Muscle layer of colon (tissue), 2 donors: ENCODE data around the gene SAMD14.

Experiments
- H3K27ac ChIP-seq: one replicate; pipeline ENCODE4 v1.7.0; 2013; ENCODE audit warnings: low read depth, mild to moderate bottlenecking, low read length, moderate library complexity
- H3K27me3 ChIP-seq, 2 donors: one replicate each; pipeline ENCODE4 v1.7.0; 2013; ENCODE audit warnings: low read length in 2 of 2, mild to moderate bottlenecking in 2 of 2; ENCODE audit not compliant: insufficient read depth in 2 of 2, control insufficient read depth in 1 of 2
- H3K36me3 ChIP-seq: one replicate; pipeline ENCODE4 v1.7.0; 2013; ENCODE audit warnings: mild to moderate bottlenecking, low read length; ENCODE audit not compliant: insufficient read depth
- H3K4me1 ChIP-seq: one replicate; pipeline ENCODE4 v1.7.0; 2013; ENCODE audit warnings: mild to moderate bottlenecking, low read length; ENCODE audit not compliant: insufficient read depth
- H3K4me3 ChIP-seq, 2 donors: one replicate each; pipeline ENCODE4 v1.7.0; 2013; ENCODE audit warnings: low read length in 2 of 2, low read depth in 1 of 2, mild to moderate bottlenecking in 1 of 2, moderate library complexity in 1 of 2
- H3K9ac ChIP-seq: one replicate; pipeline ENCODE4 v1.7.0; 2013; ENCODE audit warnings: low read length
- H3K9me3 ChIP-seq: one replicate; pipeline ENCODE4 v1.7.0; 2013; ENCODE audit warnings: mild to moderate bottlenecking, low read length
- donor health status: abdominal sarcoma.
- donor health status: Adenocarcinoma of cecum.

Gene SAMD14

DNA sequence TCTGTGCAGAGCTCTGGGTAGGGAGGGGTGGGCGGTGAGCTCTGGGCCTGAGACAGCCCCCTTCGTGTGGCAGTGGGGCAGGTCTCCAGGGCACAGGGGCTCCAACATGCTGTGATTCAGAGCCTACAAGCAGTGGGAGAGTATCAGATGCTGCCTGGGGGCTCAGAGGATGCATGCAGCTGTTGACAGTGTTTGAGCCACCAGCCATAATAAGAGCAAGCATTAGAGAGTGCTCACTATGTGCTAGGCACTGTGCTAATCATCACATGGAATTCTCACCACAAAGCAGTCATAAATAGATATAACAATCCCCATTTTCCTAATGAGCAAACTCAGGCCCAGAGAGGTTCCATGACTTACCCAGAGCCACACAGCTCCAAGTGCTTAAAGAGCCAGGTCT, 26.7 kb downstream of the SAMD14 start:
- H3K4me1 ChIP-seq, result peaks cover 42% of the 10 kb centered on the region
- H3K4me3 ChIP-seq, result no peak overlapping the region
- H3K27ac ChIP-seq, result no peak overlapping the region
- H3K36me3 ChIP-seq, result peaks cover 64% of the 10 kb centered on the region
- H3K9ac ChIP-seq, result no peak overlapping the region
- H3K9me3 ChIP-seq, result no peaks in the 10 kb centered on the region
- H3K27me3 ChIP-seq, result no peaks in the 10 kb centered on the region

DNA sequence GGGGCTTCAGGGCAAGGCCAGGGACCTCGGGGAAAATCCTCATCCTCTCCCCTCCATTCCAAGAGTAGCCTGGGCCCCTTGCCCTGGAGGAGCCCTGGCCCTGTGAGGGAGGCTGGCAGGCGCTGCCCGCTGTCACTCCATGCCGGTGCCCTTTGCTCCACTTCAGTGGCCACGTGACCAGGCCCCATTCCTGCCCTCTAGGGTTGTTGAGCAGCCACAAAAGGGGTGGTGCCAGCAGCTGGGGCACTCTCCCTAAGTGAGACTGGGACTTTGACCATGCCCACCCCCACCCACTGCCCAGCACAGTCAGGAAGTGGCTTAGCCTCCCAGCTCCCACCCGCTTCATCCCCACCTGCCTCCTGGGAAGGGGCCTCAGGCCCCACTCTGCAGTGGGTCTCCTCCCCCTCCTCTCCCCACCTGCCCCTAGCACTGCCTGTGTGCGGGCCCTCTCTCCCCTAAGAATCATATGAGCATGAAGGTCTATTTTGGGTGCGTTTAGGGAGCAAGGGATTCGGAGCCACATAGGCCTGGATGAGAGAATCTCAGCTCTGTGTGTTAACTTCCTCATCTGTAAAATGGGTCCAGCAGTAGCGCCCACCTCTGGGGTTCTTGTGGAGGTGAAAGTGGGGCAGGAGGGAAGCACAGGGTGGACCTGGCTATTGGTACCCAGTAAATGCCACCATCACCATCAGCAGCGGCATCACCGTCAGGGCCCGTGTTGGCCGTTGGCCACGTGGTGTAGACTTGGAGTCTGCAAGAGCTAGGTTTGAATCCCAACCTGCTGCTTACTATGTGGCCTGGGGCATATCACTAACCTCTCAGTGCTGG, 27.6 kb downstream of the SAMD14 start:
- Histone ChIP-seq H3K4me1 (peaks cover 42% of the 10 kb centered on the region), H3K9me3 (no peaks in the 10 kb centered on the region), H3K27ac (peak overlapping the region; percentile 89), H3K9ac (peak overlapping the region; percentile 11), H3K4me3 (peak overlapping the region in 1 of 2 donors; percentile 1), H3K27me3 (no peaks in the 10 kb centered on the region), H3K36me3 (peaks cover 62% of the 10 kb centered on the region)

DNA sequence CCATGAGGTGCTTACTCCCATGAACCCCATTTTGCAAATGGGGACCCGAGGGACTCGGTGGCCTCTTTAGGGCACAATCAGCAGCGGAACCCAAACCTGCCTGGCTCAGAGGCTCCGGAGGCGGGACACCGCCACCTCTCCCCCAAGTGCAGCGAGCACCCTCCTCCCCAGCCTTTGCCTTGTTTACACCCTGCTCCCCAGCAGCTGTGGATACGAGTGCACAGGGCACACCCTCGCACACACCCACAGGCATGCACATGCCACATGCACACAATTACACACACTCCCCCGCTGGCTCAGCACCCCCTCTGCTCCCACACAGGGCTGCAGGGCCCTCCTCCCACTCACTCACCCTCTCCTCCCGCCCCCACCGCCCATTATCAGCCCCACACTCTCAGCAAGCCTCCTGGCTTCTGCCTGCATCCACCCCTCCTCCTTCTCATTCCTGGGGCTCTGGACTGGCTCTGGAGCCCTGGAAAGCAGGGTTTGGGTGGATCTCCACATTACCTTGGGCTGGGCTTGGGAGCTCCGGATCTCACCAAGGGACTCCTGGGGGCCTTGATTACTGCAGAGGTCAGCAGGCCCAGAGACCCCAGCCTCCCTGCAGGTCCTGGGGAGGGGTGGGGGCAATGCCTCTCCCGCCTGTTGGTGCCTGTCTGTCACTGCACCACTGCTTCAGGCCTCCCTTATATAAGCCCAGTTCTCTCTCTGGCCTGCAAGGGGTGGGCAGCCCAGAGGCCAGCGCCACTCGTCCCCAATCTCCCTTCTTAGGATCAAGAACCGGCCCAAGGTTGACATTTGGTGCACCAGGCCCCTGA, 28.4 kb downstream of the SAMD14 start:
- Histone ChIP-seq H3K4me1 (peaks cover 48% of the 10 kb centered on the region), H3K27ac (peak overlapping the region; percentile 89), H3K27me3 (no peaks in the 10 kb centered on the region), H3K9me3 (no peaks in the 10 kb centered on the region), H3K4me3 (peak overlapping the region in 1 of 2 donors; percentile 20), H3K36me3 (peaks cover 60% of the 10 kb centered on the region), H3K9ac (no peak overlapping the region)

DNA sequence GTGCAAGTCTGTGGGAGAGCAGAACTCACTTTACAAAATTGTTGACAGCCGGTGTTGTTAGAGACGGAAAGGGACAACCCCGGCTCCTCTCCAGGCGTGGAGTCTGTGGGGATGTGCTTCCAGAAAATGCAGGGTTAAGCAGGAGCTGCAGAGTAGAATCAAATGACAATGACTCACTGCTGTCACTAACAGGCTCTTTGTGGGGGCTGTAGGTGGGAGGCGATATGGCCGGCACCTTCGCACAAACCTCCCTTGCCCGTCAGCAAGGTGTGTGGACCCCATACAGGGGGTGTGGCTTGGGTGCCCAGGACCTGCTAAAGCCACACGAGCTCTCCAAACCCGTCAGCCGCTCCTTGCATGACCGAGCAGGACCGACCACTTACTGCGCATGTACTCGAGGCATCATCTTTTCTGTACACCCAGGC, 29.0 kb downstream of the SAMD14 start:
- no peak overlapping the region for H3K9ac ChIP-seq
- H3K27me3 ChIP-seq, result no peaks in the 10 kb centered on the region
- H3K4me1 ChIP-seq, result peaks cover 54% of the 10 kb centered on the region
- H3K4me3 ChIP-seq, result peak overlapping the region in 1 of 2 donors; percentile 20
- H3K36me3 ChIP-seq, result peaks cover 54% of the 10 kb centered on the region
- peak overlapping the region; percentile 89 for H3K27ac ChIP-seq
- H3K9me3 ChIP-seq, result no peaks in the 10 kb centered on the region

DNA sequence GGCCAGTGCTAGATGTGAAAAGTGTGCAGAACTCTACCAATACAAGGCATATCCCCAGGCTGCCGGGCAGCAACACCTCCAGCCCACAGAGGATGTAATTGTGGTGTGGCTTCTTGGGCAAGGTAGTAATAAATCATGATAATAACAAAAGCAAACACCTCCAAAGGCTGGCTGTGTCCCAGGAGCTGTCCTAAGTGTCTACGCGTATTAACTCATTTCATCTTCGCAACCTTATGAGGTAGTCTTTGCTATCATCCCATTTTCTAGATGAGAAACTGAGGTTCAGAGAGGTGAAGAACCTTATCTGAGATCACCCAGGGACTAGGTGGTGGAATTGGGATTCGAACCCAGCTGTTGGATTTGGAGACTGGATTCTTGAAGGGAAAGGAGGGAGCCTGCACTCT, 29.5 kb downstream of the SAMD14 start:
- Histone ChIP-seq H3K9ac (no peak overlapping the region), H3K4me3 (no peak overlapping the region), H3K9me3 (no peaks in the 10 kb centered on the region), H3K27me3 (no peaks in the 10 kb centered on the region), H3K27ac (peak overlapping the region; percentile 89), H3K4me1 (peaks cover 54% of the 10 kb centered on the region), H3K36me3 (peaks cover 49% of the 10 kb centered on the region)

DNA sequence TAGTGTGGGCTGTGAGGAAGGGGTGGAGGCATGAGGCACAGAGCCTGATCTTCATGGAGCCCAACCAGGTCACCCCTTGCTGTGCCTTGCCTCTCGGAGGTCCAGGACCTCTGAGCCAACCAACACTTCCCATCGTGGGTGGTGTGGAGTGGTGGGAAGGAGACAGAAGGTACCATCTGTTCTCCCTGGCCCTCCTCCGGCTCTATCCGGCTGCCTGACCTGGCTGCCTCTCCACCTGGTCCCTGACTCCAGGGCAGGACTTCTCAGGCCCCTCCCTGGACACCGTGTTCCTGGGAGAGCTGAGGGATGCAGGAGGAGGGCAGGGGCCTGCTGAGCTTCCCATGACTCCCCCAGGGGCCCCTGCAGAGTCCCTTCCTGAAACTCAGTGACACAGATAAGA, 31.0 kb downstream of the SAMD14 start:
- Histone ChIP-seq H3K4me3 (no peak overlapping the region), H3K36me3 (peaks cover 42% of the 10 kb centered on the region), H3K27me3 (no peaks in the 10 kb centered on the region), H3K4me1 (peaks cover 57% of the 10 kb centered on the region), H3K27ac (no peak overlapping the region), H3K9ac (no peak overlapping the region), H3K9me3 (no peaks in the 10 kb centered on the region)

DNA sequence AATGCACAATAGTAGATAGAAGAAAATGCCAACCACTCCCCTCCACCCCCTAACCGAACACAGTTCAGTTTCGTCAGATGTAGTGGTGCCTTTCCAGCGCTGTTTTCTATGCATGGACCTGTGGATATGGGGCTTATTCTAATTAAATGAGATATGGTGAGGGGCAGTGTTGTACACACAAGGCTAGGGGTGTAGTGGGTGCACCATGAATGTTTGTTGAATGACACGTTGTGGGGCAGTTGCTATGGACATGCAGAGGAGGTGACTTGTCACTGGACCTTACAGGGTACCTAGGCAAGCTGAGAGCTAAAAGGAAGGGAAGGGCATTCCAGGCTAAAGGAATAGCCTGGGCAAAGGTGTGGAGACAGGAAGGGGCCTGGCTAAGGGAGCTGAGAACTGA, 31.4 kb downstream of the SAMD14 start:
- Histone ChIP-seq H3K4me3 (no peak overlapping the region), H3K9me3 (no peaks in the 10 kb centered on the region), H3K36me3 (peaks cover 38% of the 10 kb centered on the region), H3K9ac (no peak overlapping the region), H3K27me3 (no peaks in the 10 kb centered on the region), H3K4me1 (peaks cover 55% of the 10 kb centered on the region), H3K27ac (no peak overlapping the region)

DNA sequence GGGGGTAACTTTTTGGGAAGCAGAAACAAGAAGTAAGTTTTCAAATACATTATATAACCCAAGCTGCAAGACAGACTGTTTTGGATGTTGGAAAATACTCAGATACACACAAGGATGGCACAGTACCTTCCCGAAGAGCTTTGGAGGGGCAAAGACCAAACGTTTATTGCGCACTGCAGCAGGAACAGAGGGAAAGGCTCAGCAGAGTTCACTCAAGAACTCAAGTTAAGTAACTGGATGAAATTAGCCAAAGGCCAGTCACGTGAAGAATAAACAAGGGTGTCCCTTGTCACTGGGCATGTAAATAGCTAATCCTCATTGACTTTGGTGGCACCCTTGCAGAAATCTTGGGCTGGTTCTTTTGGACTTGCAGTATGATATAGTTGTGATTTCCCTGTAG, 32.0 kb downstream of the SAMD14 start:
- peaks cover 31% of the 10 kb centered on the region for H3K36me3 ChIP-seq
- no peak overlapping the region for H3K9ac ChIP-seq
- no peak overlapping the region for H3K27ac ChIP-seq
- H3K4me3 ChIP-seq, result no peak overlapping the region
- H3K9me3 ChIP-seq, result no peaks in the 10 kb centered on the region
- no peaks in the 10 kb centered on the region for H3K27me3 ChIP-seq
- peaks cover 49% of the 10 kb centered on the region for H3K4me1 ChIP-seq

DNA sequence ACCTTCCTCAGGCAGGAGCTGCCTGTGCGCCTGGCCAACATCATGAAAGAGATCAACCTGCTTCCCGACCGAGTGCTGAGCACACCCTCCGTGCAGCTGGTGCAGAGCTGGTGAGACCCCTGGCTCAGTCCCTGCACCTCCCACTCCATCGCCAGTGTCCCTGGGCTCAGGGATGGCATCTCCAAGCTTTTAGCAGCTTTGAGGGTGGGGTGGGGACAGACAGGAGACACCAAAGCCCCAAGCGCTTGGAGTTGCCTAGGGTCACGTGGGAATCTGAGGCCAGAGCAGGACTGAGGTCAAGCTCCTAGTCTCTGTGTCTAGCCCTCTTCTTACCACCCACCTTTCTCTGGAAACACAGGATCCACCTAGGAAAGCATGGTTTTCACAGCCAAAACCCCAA, 32.5 kb downstream of the SAMD14 start:
- Histone ChIP-seq H3K4me3 (no peak overlapping the region), H3K4me1 (peaks cover 44% of the 10 kb centered on the region), H3K9me3 (no peaks in the 10 kb centered on the region), H3K9ac (no peak overlapping the region), H3K27me3 (no peaks in the 10 kb centered on the region), H3K36me3 (peaks cover 27% of the 10 kb centered on the region), H3K27ac (no peak overlapping the region)

DNA sequence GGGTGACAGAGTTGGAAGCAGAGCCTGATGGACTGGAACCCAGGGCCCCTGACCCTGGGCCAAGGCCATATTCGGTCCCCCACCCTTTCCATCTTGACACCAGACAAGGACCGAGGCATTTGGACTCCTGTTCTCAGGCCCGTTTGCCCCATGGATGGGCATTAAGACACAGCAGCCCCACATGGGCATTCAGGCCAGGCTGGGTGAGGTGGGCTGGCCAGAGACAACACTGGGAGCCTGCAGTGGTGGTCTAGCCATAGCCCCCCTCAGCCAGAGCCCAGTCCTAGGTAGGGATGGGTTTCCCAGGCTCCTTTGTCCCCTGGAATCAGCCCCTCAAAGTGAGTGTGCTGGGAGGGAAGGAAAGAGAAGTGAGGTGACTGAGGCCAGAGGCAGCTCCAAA, 33.2 kb downstream of the SAMD14 start:
- H3K27ac ChIP-seq, result peak overlapping the region; percentile 96
- H3K4me1 ChIP-seq, result peaks cover 37% of the 10 kb centered on the region
- H3K36me3 ChIP-seq, result peaks cover 27% of the 10 kb centered on the region
- H3K27me3 ChIP-seq, result no peaks in the 10 kb centered on the region
- no peaks in the 10 kb centered on the region for H3K9me3 ChIP-seq
- H3K9ac ChIP-seq, result peak overlapping the region; percentile 39
- H3K4me3 ChIP-seq, result peak overlapping the region; percentile 80 to 92

DNA sequence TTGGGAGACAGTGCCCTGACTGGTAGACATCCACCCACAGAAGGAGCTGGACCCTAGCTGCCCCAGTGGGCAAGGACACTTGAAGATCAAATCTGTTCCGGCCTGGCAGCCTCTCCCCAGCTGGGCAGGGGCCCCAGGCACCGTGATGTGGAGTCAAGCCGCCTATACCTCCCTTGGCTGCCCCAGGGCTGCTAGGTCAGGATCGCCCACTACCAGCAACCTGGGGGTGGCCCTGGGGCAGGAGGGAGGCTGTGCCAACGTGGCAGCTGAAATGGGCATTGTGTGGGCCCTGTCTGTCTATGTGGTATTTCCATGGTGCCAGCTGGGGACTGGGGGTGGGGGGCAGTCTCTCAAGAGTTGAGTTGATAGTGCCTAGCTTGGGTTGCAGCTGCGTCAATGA, 33.9 kb downstream of the SAMD14 start:
- H3K9ac ChIP-seq, result peak overlapping the region; percentile 39
- peak overlapping the region; percentile 96 for H3K27ac ChIP-seq
- no peaks in the 10 kb centered on the region for H3K27me3 ChIP-seq
- peak overlapping the region; percentile 80 to 92 for H3K4me3 ChIP-seq
- no peaks in the 10 kb centered on the region for H3K9me3 ChIP-seq
- H3K4me1 ChIP-seq, result peaks cover 30% of the 10 kb centered on the region
- H3K36me3 ChIP-seq, result peaks cover 27% of the 10 kb centered on the region
